HG02798 (cell line): Measurements from ENCODE around the gene PCF11.
A peak's percentile ranks its signal among the peaks of the same experiment; 100 is the strongest.

Source experiments
- ATAC-seq: cut with Tn5 transposase; IDR thresholded peaks from one replicate; pipeline ENCODE4 v1.9.1; 2021; ENCODE audit warnings: mild to moderate bottlenecking; ENCODE audit not compliant: unreplicated experiment, poor library complexity

PCF11 gene

DNA sequence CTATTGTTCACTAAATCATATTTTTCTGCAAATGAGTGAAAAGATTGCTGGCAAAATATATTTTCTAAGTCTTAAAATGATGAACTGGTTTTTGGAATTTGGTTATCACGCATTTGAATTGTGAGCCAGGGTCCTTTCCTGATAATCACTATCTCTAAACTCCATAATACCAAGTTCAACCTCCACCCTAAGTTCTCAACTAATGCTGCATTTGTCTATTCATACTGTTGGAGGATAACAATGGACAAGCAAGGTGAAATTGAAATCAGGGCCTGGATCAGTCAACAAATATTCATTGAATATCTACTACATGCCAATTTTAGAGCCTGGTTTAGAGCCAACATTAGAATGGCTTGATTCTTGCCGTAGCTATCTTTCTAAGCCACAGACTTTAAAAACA is 4.7 kb upstream of the PCF11 start:
- ATAC-seq, result no peak

DNA sequence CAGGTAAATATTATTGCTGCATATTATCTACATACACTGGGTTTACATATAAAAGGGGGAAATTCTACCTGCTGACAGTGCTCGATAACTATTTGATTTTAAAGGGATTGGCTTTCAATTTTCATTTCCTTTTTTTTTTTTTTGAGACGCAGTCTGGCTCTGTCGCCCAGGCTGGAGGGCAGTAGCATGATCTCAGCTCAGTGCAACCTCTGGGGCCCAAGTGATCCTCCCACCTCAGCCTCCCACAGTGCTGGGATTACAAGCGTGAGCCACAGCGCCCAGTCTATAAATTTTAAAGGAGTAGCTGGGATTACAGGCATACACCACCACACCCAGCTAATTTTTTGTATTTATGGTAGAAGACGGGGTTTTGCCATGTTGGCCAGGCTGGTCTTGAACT is 3.2 kb upstream of the PCF11 start:
- no peak for ATAC-seq

GRCh38 chr11:83156144-83156995 is 561 bp upstream of the PCF11 start:
- peak; percentile 96 for ATAC-seq

- no peak for ATAC-seq
Measured at GRCh38 chr11:83157594-83158356, 844 bp downstream of the PCF11 start.

GRCh38 chr11:83158357-83158786 is 1.4 kb downstream of the PCF11 start:
- no peak for ATAC-seq

- no peak for ATAC-seq
Measured at GRCh38 chr11:83158965-83159901, 2.3 kb downstream of the PCF11 start.

DNA sequence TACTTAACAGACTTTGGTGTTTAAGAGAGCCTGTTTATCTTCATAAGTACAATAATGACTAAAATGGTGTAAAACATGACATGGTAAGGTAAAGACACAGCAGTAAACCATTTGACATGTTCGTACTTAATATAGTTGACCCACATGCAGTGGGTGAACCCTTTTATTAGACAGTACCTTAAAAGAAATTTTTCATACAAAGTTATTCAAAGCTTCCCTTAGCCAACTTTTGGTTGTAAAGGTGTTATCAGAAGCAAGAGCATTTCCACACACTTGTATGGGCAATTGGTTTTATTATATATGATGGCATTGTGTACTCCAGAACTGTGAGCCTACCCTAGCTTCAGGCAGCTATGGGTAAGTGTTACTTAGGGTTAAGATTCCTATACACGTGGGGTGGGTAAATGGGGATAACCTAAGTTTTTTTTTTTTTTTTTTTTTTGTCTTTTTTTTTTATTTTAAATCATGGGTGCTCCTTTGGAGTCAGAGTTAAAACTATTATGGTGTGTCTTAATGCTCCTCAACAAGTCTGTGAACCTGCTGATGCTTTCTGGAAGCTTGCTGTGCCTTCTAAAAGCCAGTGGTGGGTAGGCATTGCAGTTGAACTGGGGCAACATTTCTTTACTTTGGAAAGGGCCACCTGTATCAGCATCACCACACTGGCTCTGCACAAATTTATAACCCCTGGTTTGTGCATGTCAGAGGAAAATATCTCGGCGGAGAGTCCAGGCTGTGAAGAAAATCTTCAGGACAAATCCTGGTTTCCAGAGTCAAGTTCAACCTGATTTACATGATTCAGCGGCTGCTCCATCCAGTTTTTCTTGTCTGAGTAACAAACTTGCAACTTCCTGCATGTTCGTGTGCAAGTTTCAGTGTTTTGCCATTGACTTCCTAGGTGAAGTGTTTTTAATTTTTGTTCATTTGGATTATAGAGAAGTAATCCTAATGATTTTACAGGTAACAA is 3.3 kb downstream of the PCF11 start:
- no peak for ATAC-seq

DNA sequence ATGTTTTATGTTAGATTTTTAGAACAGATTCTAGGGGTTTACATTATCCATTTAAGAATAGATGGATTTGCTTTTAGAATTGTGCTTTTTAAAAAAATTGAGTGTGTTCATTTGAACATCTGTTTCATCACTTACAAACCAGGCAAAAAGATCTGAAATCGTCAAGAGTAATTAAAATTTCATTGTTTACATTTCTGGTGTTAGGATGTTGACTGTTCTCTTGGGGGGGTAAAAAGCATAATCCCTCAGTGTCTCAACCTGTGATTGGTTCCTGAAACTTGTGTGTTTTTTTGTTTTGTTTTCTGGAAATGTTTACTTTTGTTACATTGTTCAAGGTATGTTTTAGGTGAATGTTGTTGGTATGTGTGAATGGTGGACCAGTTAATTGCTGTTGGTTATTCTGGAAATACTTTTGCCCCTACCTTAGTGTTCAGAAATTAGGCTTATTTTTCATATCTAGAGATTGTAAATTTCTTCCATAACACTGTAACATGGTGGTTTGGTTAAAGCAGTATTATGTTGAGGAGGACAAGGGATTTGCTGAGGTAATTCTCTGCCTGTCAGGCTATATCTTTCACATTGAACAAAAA is 4.8 kb downstream of the PCF11 start:
- no peak for ATAC-seq

GRCh38 chr11:83162377-83162776 is 5.4 kb downstream of the PCF11 start:
- ATAC-seq, result peak; percentile 66

- no peak for ATAC-seq
Measured at GRCh38 chr11:83166193-83166866, 9.4 kb downstream of the PCF11 start.

GRCh38 chr11:83168756-83169155 is 11.8 kb downstream of the PCF11 start:
- ATAC-seq, result no peak

DNA sequence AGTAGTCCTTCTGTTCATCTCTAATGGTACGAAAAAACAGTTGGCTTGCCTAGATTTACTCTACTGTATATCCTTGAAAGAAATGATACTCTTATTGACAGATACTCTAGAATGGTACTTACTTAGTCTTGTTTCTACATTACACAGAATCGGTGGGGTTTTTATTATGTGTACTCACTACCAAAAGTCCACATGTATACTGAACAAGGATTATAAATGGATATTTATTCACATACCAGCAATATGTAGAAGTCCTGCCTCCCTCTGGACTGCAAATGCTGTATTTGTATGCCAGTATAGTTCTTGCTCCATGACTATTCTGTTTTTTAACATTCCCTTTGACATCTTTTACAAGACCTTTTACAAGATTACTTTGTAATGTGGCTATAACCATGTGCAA is 13.9 kb downstream of the PCF11 start:
- ATAC-seq, result no peak

GRCh38 chr11:83172551-83172950 is 15.6 kb downstream of the PCF11 start:
- ATAC-seq, result no peak

GRCh38 chr11:83174008-83174407 is 17.1 kb downstream of the PCF11 start:
- peak; percentile 46 for ATAC-seq

- no peak for ATAC-seq
Measured at GRCh38 chr11:83175815-83176214, 18.9 kb downstream of the PCF11 start.

GRCh38 chr11:83181815-83182214 is 24.9 kb downstream of the PCF11 start:
- ATAC-seq, result no peak

DNA sequence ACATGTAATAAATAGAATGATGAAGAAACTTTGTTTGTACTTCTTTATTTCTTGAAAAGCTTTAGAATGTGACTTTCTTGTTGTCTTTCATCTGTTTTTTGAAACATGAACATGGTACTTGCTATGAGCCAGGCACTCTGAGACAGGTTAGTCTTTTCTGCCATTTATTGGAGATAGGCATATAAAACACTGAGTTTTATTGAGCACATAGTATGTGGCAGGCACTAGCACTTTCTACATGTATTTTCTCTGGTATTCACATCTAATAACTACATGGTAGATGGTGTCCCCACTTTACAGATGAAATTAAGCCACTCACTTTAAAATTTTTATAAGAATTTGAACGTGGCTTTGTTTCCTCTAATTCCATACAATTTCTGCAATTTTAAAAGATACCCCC is 28.8 kb downstream of the PCF11 start:
- ATAC-seq, result no peak

GRCh38 chr11:83187465-83187864 is 30.5 kb downstream of the PCF11 start:
- ATAC-seq, result no peak
